ENCODE measurements around the gene FNDC5. TPM values are rescaled to one million over a fixed set of nuclear protein-coding genes. Genes with fewer than 3 reads are reported as not detected.
"Not testable (repeated sequence)": the region's sequence is repeated elsewhere in the genome, so short reads cannot be mapped to it uniquely, and the experiment has no call there.

Gene FNDC5
- total RNA-seq, 2 experiments from 2014 or later: not detected

DNA sequence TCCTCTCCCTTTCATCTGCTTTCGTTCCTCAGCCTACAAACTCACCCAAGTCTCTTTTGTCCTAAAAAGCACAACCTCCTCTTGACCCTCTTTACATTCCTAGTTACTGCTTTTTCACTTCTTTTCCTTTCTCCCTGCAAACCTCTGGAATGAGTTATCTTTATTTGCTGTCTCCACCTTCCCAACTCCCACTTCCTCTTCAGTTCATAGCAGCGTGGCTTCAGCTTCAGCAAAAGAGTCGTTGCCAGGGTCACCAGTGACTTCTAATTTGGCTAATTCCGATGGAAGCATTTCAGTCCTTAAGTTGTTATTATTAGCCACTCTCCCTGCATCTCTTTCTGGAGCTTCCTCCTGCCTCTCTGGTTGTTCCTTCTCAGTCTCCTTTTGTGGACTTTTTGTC is 36.7 kb upstream of the FNDC5 start:
- TF ChIP-seq, protein P1, sequence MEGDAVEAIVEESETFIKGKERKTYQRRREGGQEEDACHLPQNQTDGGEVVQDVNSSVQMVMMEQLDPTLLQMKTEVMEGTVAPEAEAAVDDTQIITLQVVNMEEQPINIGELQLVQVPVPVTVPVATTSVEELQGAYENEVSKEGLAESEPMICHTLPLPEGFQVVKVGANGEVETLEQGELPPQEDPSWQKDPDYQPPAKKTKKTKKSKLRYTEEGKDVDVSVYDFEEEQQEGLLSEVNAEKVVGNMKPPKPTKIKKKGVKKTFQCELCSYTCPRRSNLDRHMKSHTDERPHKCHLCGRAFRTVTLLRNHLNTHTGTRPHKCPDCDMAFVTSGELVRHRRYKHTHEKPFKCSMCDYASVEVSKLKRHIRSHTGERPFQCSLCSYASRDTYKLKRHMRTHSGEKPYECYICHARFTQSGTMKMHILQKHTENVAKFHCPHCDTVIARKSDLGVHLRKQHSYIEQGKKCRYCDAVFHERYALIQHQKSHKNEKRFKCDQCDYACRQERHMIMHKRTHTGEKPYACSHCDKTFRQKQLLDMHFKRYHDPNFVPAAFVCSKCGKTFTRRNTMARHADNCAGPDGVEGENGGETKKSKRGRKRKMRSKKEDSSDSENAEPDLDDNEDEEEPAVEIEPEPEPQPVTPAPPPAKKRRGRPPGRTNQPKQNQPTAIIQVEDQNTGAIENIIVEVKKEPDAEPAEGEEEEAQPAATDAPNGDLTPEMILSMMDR (IDR thresholded peaks at IDR 0.05): no peak

DNA sequence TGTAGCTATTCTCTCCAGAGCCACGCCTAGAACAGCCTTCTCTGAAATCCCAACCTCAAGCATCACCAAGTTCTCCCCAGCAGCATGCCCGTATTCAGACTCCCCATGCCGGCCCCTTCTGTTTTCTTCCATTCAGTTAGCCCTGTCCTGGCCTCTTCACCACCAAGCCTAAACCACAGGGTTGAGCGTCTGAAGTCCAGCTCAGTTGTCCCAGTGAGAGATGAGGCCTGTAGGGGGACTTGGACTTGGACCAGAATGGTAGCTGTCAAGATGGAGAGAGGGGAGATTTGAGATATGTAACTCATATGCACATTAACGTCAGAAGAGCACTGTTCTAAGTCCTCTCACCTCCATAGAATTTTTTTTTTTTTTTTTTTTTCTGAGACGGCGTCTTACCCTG is 35.9 kb upstream of the FNDC5 start:
- H3K9me3 Mint-ChIP-seq: no peaks in the 10 kb centered on the region
- ChIA-PET POLR2A (interaction anchor here (0.6 kb wide), 1 partner anchor 77 kb away, joined by 3 read pairs; no protein-coding TSS in a partner anchor), CTCF (no interaction called here)
- no peak for ATAC-seq (ENCODE audit: poor library complexity)
- peaks cover 1% of the 10 kb centered on the region for H3K4me1 ChIP-seq (ENCODE audit: insufficient read depth, low read length)
- no peak overlapping the region for H3K4me3 ChIP-seq (ENCODE audit: low read length)
- peaks cover 33% of the 10 kb centered on the region for H3K27me3 Mint-ChIP-seq
- TF ChIP-seq, protein P1 (IDR thresholded peaks at IDR 0.05): no peak
- H3K36me3 Mint-ChIP-seq (ENCODE audit: low read depth): no peaks in the 10 kb centered on the region
- no peak overlapping the region for H3K27ac ChIP-seq (ENCODE audit: low read depth in 1 of 2, low read length in 2 of 2)
- H3K9me3 ChIP-seq (ENCODE audit: control insufficient read depth in 1 of 2, insufficient read depth in 1 of 2, low read length in 2 of 2): peaks cover 0 to 3% of the 10 kb centered on the region in 2 experiments
- intact Hi-C loops (cut with DNase I, micrococcal nuclease): no loop called here
- no peaks in the 10 kb centered on the region for H3K36me3 ChIP-seq (ENCODE audit: insufficient read depth, low read length)
- H3K27me3 ChIP-seq (ENCODE audit: control insufficient read depth in 1 of 2, insufficient read depth in 2 of 2, low read length in 2 of 2): peaks cover 9 to 13% of the 10 kb centered on the region in 2 experiments
- H3K27ac Mint-ChIP-seq: no peak overlapping the region
- no peak for DNase-seq
- no peak overlapping the region for H3K4me3 Mint-ChIP-seq
- peaks cover 4% of the 10 kb centered on the region for H3K4me1 Mint-ChIP-seq (ENCODE audit: low read depth)

More for the DNA sequence above, 36.7 kb upstream of the FNDC5 start:
- H3K4me3 Mint-ChIP-seq: no peak overlapping the region
- Histone ChIP-seq H3K4me3 (ENCODE audit: low read length) (no peak overlapping the region), H3K27ac (ENCODE audit: low read depth in 1 of 2, low read length in 2 of 2) (no peak overlapping the region), H3K36me3 (ENCODE audit: insufficient read depth, low read length) (no peaks in the 10 kb centered on the region), H3K4me1 (ENCODE audit: insufficient read depth, low read length) (no peaks in the 10 kb centered on the region), H3K27me3 (ENCODE audit: control insufficient read depth in 1 of 2, insufficient read depth in 2 of 2, low read length in 2 of 2) (peaks cover 4 to 12% of the 10 kb centered on the region in 2 experiments), H3K9me3 (ENCODE audit: control insufficient read depth in 1 of 2, insufficient read depth in 1 of 2, low read length in 2 of 2) (no peaks in the 10 kb centered on the region)
- ChIA-PET CTCF (no interaction called here), POLR2A (no interaction called here)
- peaks cover 26% of the 10 kb centered on the region for H3K27me3 Mint-ChIP-seq
- no peaks in the 10 kb centered on the region for H3K4me1 Mint-ChIP-seq (ENCODE audit: low read depth)
- intact Hi-C loops (cut with DNase I, micrococcal nuclease): no loop called here
- DNase-seq (no peak), ATAC-seq (ENCODE audit: poor library complexity) (no peak)
- H3K36me3 Mint-ChIP-seq (ENCODE audit: low read depth): no peaks in the 10 kb centered on the region
- H3K9me3 Mint-ChIP-seq: no peaks in the 10 kb centered on the region
- no peak overlapping the region for H3K27ac Mint-ChIP-seq

DNA sequence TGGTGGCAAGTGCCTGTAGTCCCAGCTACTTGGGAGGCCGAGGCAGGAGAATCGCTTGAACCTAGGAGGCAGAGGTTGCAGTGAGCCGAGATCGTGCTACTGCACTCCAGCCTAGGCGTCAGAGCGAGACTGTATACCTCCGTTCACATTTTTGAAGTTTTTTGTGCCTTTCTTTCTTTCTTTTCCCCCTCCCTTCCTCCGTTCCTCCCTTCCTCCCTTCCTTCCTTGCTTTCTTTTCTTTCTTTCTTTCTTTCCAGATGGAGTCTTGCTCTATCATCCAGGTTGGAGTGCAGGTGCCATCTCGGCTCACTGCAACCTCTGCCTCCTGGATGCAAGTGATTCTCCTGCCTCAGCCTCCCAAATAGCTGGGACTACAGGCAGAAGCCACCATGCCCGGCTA is 34.9 kb upstream of the FNDC5 start:
- POLR2A ChIA-PET; H3K27ac Mint-ChIP-seq; H3K27ac ChIP-seq (ENCODE audit: low read depth in 1 of 2, low read length in 2 of 2); intact Hi-C loops (cut with DNase I, micrococcal nuclease); H3K9me3 ChIP-seq (ENCODE audit: control insufficient read depth in 1 of 2, insufficient read depth in 1 of 2, low read length in 2 of 2); H3K4me3 ChIP-seq (ENCODE audit: low read length); H3K4me3 Mint-ChIP-seq; CTCF ChIA-PET; H3K4me1 ChIP-seq (ENCODE audit: insufficient read depth, low read length); ATAC-seq (ENCODE audit: poor library complexity); H3K36me3 ChIP-seq (ENCODE audit: insufficient read depth, low read length); H3K4me1 Mint-ChIP-seq (ENCODE audit: low read depth); H3K9me3 Mint-ChIP-seq; H3K36me3 Mint-ChIP-seq (ENCODE audit: low read depth); DNase-seq: not testable (repeated sequence)
- peaks cover 39% of the 10 kb centered on the region for H3K27me3 Mint-ChIP-seq
- peaks cover 16 to 17% of the 10 kb centered on the region in 2 experiments for H3K27me3 ChIP-seq (ENCODE audit: control insufficient read depth in 1 of 2, insufficient read depth in 2 of 2, low read length in 2 of 2)

DNA sequence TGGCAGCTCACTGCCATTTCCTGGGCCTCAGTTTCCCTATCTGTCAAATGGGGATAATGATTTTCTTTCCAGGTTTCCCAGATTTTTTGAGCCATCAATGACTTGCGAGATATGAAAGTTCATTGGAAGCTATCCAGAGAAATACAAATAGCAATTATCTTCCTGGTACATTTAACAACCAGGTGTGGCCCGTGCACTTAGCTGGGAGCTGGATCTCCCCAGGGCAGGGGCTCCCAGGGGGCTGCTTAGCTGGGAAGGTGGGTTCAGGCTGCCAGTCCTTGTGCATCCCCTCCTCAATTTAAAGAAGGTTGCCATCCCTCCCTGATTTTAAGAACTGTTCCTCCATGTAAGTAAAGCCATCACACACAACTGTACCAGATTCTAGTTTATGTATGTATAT is 34.1 kb upstream of the FNDC5 start:
- intact Hi-C loops (cut with DNase I, micrococcal nuclease): no loop called here
- Mint-ChIP-seq H3K4me1 (ENCODE audit: low read depth) (peaks cover 4% of the 10 kb centered on the region), H3K36me3 (ENCODE audit: low read depth) (no peaks in the 10 kb centered on the region), H3K4me3 (no peak overlapping the region), H3K27ac (no peak overlapping the region), H3K27me3 (peaks cover 42% of the 10 kb centered on the region), H3K9me3 (no peaks in the 10 kb centered on the region)
- ChIA-PET POLR2A (no interaction called here), CTCF (interaction anchor here (0.6 kb wide), 1 partner anchor 929 kb away, joined by 3 read pairs; no protein-coding TSS in a partner anchor)
- Histone ChIP-seq H3K4me3 (ENCODE audit: low read length) (no peak overlapping the region), H3K27me3 (ENCODE audit: control insufficient read depth in 1 of 2, insufficient read depth in 2 of 2, low read length in 2 of 2) (peaks cover 24 to 25% of the 10 kb centered on the region in 2 experiments), H3K4me1 (ENCODE audit: insufficient read depth, low read length) (peaks cover 12% of the 10 kb centered on the region), H3K27ac (ENCODE audit: low read depth in 1 of 2, low read length in 2 of 2) (no peak overlapping the region), H3K9me3 (ENCODE audit: control insufficient read depth in 1 of 2, insufficient read depth in 1 of 2, low read length in 2 of 2) (peaks cover 0 to 12% of the 10 kb centered on the region in 2 experiments), H3K36me3 (ENCODE audit: insufficient read depth, low read length) (no peaks in the 10 kb centered on the region)
- DNase-seq (no peak), ATAC-seq (ENCODE audit: poor library complexity) (no peak)
- TF ChIP-seq, protein P1 (IDR thresholded peaks at IDR 0.05): no peak

Data from CD4-positive, alpha-beta T cell (primary cell).